SK-N-SH treated with all-trans-retinoic acid at 6 μM for 48 hours (cell line): Measurements from ENCODE around the gene LHCGR.

Experiments used
- ARNTL ChIP-seq: fragments of 450-650 bp; formaldehyde crosslinking; IDR thresholded peaks from 2 replicates; pipeline ENCODE4 v1.5.0; 2020; ENCODE audit warnings: low read depth, mild to moderate bottlenecking, moderate library complexity, borderline replicate concordance
- BACH2 ChIP-seq: fragments of 250-450 bp; sonication (Bioruptor Pico); IDR thresholded peaks from 2 replicates; pipeline ENCODE4 v1.9.0; 2021; ENCODE audit warnings: mild to moderate bottlenecking, borderline replicate concordance
- ESRRG ChIP-seq: fragments of 250-450 bp; sonication (Bioruptor Pico); IDR thresholded peaks from 2 replicates; pipeline ENCODE4 v1.6.1; 2021; ENCODE audit warnings: mild to moderate bottlenecking
- GLIS3 ChIP-seq: fragments of 250-450 bp; sonication (Bioruptor Pico); IDR thresholded peaks from 2 replicates; pipeline ENCODE4 v1.5.0; 2020; ENCODE audit warnings: mild to moderate bottlenecking, moderate library complexity
- PATZ1 ChIP-seq: fragments of 250-450 bp; sonication (Bioruptor Pico); IDR thresholded peaks from 2 replicates; pipeline ENCODE4 v1.8.0; 2020; ENCODE audit warnings: mild to moderate bottlenecking, moderate library complexity, borderline replicate concordance
- RARB ChIP-seq: fragments of 250-450 bp; sonication (Bioruptor Pico); IDR thresholded peaks from 2 replicates; pipeline ENCODE4 v1.8.0; 2021; ENCODE audit warnings: mild to moderate bottlenecking, moderate library complexity
- TCF4 ChIP-seq: fragments of 250-450 bp; sonication (Bioruptor Pico); IDR thresholded peaks from 2 replicates; pipeline ENCODE4 v1.8.0; 2021; ENCODE audit warnings: mild to moderate bottlenecking, moderate library complexity, borderline replicate concordance
- TSHZ2 ChIP-seq: fragments of 250-450 bp; sonication (Bioruptor Pico); IDR thresholded peaks from 2 replicates; pipeline ENCODE4 v1.5.0; 2020; ENCODE audit warnings: mild to moderate bottlenecking, moderate library complexity
- ZFP3 ChIP-seq: fragments of 250-450 bp; sonication (Bioruptor Pico); IDR thresholded peaks from 2 replicates; pipeline ENCODE4 v1.5.0; 2020; ENCODE audit warnings: mild to moderate bottlenecking, moderate library complexity
- ZFP30 ChIP-seq: fragments of 450-650 bp; formaldehyde crosslinking; IDR thresholded peaks from 2 replicates; pipeline ENCODE4 v1.5.0; 2022; ENCODE audit warnings: mild to moderate bottlenecking, moderate library complexity
- ZNF70 ChIP-seq: fragments of 450-650 bp; formaldehyde crosslinking; IDR thresholded peaks from 2 replicates; pipeline ENCODE4 v1.5.0; 2020; ENCODE audit warnings: mild to moderate bottlenecking, moderate library complexity
- TF ChIP-seq, protein P1 (sequence below): fragments of 250-450 bp; sonication (Bioruptor Pico); IDR thresholded peaks from 2 replicates; pipeline ENCODE4 v1.5.1; 2020; ENCODE audit warnings: low read depth, mild to moderate bottlenecking, moderate library complexity

GRCh38 chr2:48760826-48761225 lies 5.3 kb upstream of the LHCGR start:
- no peak for TF ChIP-seq PATZ1 (CRISPR knock-in tag)
- no peak for TF ChIP-seq GLIS3 (CRISPR knock-in tag)
- TF ChIP-seq BACH2 (CRISPR knock-in tag) = no peak
- TF ChIP-seq TCF4 (CRISPR knock-in tag) = no peak
- TF ChIP-seq, protein P1, sequence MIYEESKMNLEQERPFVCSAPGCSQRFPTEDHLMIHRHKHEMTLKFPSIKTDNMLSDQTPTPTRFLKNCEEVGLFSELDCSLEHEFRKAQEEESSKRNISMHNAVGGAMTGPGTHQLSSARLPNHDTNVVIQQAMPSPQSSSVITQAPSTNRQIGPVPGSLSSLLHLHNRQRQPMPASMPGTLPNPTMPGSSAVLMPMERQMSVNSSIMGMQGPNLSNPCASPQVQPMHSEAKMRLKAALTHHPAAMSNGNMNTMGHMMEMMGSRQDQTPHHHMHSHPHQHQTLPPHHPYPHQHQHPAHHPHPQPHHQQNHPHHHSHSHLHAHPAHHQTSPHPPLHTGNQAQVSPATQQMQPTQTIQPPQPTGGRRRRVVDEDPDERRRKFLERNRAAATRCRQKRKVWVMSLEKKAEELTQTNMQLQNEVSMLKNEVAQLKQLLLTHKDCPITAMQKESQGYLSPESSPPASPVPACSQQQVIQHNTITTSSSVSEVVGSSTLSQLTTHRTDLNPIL = no peak
- no peak for TF ChIP-seq ESRRG
- no peak for TF ChIP-seq ZNF70 (CRISPR knock-in tag)
- TF ChIP-seq ARNTL = no peak
- no peak for TF ChIP-seq ZFP30
- no peak for TF ChIP-seq ZFP3 (CRISPR knock-in tag)
- TF ChIP-seq TSHZ2 (CRISPR knock-in tag) = no peak
- TF ChIP-seq RARB = no peak
